Fibroblast of villous mesenchyme (primary cell): ENCODE measurements around the gene EZR. TPM values are rescaled to one million over a fixed set of nuclear protein-coding genes. Genes with fewer than 3 reads are reported as not detected.

Source experiments
- DNase-seq: peaks from one replicate; pipeline ENCODE4 v3.0.0-alpha.2; 2010; ENCODE audit warnings: low read depth
- H3K4me3 ChIP-seq: 2 replicates; pipeline ENCODE4 v1.5.1; 2011; ENCODE audit warnings: low read depth, mild to moderate bottlenecking, low read length
- total RNA-seq: library from RNA; depleted of rRNA; stranded (reverse); fragments of >200 nt; gene quantifications from 2 replicates; pipeline ENCODE4 v1.2.3, GENCODE V29; 2012
- TF ChIP-seq, protein P1 (sequence below): IDR thresholded peaks from 2 replicates; pipeline ENCODE4 v1.5.1; 2012; ENCODE audit warnings: low read depth, mild to moderate bottlenecking, low read length; ENCODE audit not compliant: insufficient read depth

Gene EZR
- total RNA-seq, 1 donor: 100 TPM

- DNase-seq: no peak
- TF ChIP-seq, protein P1, sequence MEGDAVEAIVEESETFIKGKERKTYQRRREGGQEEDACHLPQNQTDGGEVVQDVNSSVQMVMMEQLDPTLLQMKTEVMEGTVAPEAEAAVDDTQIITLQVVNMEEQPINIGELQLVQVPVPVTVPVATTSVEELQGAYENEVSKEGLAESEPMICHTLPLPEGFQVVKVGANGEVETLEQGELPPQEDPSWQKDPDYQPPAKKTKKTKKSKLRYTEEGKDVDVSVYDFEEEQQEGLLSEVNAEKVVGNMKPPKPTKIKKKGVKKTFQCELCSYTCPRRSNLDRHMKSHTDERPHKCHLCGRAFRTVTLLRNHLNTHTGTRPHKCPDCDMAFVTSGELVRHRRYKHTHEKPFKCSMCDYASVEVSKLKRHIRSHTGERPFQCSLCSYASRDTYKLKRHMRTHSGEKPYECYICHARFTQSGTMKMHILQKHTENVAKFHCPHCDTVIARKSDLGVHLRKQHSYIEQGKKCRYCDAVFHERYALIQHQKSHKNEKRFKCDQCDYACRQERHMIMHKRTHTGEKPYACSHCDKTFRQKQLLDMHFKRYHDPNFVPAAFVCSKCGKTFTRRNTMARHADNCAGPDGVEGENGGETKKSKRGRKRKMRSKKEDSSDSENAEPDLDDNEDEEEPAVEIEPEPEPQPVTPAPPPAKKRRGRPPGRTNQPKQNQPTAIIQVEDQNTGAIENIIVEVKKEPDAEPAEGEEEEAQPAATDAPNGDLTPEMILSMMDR: no peak
- H3K4me3 ChIP-seq: no peak overlapping the region
Observed at GRCh38 chr6:158810155-158811095, 8.7 kb downstream of the EZR start.

DNA sequence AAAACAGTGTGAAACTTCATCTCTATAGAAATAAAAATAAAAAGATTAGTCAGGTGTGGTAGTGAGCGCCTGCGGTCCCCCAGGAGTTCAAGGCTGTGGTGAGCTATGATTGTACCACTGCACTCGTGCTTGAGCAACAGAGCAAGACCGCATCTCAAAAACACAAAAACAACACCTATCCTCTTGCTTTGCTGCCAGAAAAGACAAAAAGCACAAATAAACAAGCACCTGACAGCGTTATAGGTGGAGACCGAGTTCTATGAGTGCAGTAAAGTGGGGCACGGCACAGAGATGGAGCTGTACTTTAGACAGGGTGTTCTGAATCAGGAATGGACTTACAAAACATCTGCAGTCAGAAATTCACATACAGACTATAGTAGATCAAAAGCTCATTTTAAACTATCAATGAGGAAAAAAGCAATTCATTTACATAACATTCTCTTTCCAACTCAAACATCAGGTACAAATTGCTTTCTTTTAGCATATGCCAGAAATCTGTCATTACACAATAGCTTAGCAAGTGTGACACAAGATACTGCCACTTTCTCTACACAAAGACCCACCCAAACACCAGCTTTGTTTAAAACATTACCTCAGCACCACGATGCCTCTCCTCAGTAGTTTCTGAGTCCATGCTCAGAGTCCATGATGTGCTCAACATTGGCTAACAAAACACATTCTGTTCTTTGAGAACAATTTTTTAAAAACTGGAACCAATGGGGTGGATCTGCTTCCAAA lies 10.1 kb downstream of the EZR start:
- TF ChIP-seq, protein P1: no peak
- DNase-seq: no peak
- no peak overlapping the region for H3K4me3 ChIP-seq

- no peak for DNase-seq
- no peak overlapping the region for H3K4me3 ChIP-seq
- TF ChIP-seq, protein P1: no peak
Observed at GRCh38 chr6:158808442-158808833, 10.7 kb downstream of the EZR start.

- H3K4me3 ChIP-seq: no peak overlapping the region
- DNase-seq: no peak
- TF ChIP-seq, protein P1: no peak
Observed at GRCh38 chr6:158807515-158808441, 11.4 kb downstream of the EZR start.

- TF ChIP-seq, protein P1: no peak
- H3K4me3 ChIP-seq: no peak overlapping the region
- no peak for DNase-seq
Observed at GRCh38 chr6:158805698-158806377, 13.3 kb downstream of the EZR start.

- TF ChIP-seq, protein P1: no peak
- DNase-seq: no peak
- H3K4me3 ChIP-seq: no peak overlapping the region
Observed at GRCh38 chr6:158804207-158804606, 15.0 kb downstream of the EZR start.
